MM.1S (cell line): ENCODE results near the gene PPP2R2C.

Experiments used
- CTCF ChIP-seq: fragments of 300-600 bp; sonication (generic); IDR thresholded peaks from 2 replicates; pipeline ENCODE4 v1.5.1; 2016; ENCODE audit warnings: antibody characterized with exemption, low read length, mixed read lengths
- EZH2 ChIP-seq: fragments of 300-600 bp; sonication (generic); optimal IDR thresholded peaks from 2 replicates; pipeline ENCODE3; 2017; ENCODE audit warnings: low read depth, mild to moderate bottlenecking, antibody characterized with exemption, low read length, mixed read lengths

- no peak for TF ChIP-seq CTCF
- no peak for TF ChIP-seq EZH2
These were observed 19.3 kb downstream of the PPP2R2C start for GRCh38 chr4:6452897-6453687.
